GM10847 (cell line): ENCODE results near the gene PTPRCAP.
A peak's percentile ranks its signal among the peaks of the same experiment; 100 is the strongest.

Source experiments
- POLR2A ChIP-seq: IDR thresholded peaks from 2 replicates; pipeline ENCODE4 v1.6.1; 2011; ENCODE audit not compliant: insufficient read length; ENCODE audit errors: extremely low read depth

PTPRCAP gene, protein sequence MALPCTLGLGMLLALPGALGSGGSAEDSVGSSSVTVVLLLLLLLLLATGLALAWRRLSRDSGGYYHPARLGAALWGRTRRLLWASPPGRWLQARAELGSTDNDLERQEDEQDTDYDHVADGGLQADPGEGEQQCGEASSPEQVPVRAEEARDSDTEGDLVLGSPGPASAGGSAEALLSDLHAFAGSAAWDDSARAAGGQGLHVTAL

DNA sequence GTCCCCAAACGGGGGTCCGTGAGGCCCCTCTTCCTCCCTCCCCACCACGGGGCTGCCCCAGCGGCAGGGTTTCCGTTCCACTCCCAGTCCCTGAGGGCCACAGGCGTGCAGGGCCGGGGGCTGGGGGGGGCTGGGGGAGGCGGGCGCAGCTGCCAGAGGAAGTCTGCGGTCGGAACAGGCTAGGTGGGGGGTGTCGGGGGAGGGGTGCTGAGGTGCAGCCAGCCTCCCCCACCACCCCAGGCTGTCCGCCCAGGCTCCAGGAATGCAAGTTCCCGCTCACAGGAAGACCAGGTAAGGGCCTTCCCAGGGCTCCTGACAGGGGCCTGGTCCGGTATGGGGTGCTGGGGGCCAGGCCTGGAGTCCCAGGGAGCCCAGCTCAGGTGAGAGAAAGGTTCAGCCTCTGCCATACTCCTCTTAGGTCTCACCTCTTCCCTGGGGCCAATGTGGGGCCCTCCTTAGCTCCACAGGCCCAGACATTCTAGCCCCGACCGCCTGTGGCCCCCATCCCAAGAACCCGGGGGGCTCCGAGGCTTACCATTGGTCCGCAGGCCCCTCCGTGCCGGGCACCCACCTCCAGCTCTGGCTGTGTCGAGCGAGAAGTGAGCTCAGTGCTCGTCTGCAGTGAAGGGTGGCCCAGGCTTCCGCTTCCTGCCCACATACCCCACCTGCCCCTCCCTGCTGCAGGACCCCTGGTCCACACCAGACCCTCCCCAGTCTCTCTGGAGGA is at the start of gene PTPRCAP:
Gene PTPRCAP, minus strand, starts transcription at position 601 of the 727 bp plus-strand sequence. Its CDS starts 63 bp downstream, at position 538.
- peak; percentile 94 for TF ChIP-seq POLR2A

DNA sequence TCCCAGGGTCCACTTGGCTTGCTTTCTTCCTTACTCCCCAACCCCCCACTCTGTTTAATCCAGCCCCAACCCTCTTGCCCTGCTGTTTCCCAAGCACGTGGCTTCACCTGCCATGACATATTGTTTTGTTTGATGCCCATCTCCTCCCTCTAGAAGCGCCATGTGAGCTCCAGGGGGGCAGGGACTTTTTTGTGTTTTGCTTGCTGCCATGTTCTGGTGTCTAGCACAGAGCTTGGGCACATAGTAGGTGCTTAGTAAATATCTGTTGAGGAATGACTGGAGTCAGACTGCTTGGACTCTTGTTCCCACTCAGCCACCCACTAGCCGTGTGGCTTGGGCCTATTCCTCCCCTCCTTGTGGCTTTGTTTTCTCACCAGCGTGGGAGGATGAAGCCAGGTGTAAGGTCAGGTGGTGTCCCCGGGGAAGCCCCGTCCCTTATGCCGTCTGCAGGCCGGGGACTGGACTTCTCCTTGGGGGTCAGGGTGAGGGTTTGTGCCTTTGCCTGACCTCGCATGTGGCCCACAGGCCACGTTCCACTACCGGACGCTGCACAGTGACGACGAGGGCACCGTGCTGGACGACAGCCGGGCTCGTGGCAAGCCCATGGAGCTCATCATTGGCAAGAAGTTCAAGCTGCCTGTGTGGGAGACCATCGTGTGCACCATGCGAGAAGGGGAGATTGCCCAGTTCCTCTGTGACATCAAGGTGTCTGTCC is 49.2 kb upstream of the PTPRCAP start:
- no peak for TF ChIP-seq POLR2A

DNA sequence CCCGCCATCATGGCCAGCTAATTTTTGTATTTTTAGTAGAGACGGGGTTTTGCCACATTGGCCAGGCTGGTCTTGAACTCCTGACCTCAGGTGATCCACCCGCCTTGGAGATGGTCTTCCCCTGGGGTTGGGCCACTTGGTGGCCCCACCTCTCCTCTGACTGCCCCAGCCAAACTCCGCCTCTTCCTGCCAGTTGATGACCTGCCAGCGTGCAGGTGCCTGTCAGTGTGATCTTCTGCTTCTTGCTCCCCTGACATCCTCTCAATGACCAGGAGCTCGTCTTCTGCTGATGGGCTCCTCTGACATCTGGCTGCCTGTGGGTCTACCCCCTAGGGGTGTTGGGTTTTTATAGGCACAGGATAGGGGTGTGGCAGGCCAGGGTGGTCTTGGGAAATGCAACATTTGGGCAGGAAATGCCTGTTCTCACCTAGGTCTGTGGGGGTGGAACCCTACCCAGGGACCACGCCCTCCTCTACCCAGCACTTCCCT is 48.4 kb upstream of the PTPRCAP start:
- TF ChIP-seq POLR2A, result peak; percentile 48

DNA sequence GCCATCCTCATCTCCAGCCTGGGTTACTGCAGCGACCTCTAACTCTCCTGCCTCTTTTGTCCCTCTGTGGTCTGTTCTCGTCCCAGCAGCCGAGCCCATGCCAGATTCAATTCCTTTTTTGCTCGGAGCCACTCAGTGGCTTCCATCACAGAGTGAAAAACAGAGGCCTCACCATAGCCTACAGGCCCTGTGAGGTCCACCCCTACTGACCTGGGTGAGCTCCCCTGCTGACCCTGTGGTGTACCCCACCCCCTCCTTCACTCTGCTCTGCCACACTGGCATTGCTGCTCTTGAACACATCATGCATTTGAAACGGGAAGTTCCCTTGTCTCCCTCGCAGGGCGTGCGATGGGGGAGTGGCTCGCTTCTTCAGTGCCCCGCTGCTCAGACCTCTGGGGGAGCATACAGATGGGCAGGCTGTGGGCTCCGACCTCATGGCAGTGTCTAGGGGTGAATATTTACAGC is 47.4 kb upstream of the PTPRCAP start:
- peak; percentile 33 for TF ChIP-seq POLR2A

DNA sequence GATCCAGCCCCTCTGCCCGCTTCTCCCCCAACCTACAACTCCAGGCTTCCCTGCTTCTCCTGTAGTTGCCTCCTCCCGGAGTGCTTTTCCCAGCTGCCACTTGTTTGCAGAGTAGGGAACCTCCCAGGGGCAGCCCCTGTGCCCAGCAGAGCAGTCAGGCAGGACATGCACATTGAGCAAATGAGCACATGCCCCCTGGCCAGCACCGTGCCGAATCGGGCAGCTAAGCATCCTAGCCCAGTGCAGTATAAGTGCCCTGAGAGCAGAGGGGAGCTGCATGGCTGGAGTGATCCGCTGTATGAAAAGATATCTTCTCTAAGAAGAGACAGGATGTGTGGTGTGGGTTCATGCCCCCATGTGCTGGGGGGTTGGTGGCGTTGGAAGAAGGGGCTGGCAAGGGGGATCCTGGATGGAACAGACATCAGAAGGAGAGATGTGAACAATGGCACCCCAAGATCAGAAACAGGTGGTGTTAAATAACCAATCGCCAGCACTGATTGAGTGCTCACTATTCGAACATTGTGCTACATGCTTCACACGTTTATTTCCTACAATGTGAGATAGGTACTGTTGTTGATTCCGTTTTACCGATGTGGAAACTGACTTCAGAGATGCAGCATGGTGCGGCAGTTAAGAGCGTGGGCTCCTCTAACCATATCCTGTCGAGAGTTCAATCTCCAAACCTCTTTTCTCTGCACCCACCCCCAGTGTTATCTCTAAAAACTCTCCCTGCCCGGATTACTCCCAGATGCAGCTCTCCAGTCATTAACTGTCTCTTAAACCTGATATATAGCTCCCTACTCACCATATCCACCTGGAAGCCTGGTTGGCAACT is 46.6 kb upstream of the PTPRCAP start:
- no peak for TF ChIP-seq POLR2A

DNA sequence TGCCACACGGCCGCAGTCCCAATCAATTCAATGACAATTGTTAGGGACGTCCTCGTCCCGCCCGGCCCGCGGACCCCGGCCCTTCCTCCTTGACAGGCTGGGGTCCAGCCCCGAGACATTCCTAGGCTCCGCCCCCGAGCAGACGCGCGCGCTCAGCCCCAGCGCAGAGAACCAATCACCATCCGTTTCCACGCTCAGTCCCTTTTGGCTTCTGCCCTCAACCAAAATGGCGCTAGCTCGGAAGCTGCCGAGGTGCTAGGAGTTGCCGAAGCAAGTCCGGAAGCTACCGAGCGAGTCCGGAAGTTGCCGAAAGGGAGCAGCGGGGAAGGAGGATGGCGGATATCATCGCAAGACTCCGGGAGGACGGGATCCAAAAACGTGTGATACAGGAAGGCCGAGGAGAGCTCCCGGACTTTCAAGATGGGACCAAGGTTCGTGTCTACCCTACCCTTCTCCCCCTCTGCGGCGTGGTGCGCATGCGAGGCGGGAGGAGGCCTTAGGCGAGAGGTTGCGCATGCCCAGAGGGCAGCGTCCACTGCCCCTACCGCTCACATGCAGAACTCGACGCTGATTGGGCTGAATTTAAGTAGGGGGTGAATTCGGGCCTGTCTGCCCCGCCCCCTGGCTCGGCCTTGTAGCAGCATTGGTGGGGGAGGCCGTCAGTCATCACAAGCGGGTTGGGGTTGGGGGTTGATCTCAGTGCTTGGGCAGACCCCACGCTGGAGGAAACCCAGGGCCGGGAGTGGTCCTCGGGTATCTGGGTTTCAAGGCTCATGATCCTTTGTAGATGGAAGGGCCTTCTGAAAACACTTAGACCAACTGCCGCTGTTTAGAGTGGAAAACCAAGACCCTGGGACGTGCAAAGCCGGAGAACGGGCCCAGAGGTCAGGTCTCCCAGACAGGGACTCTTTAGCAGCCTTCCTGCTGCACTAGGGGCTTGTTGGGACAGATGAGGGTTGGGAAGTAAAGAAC is 45.6 kb upstream of the PTPRCAP start, which contains the start of gene AIP:
Gene AIP, plus strand, starts transcription at position 200 of the 972 bp plus-strand sequence. Its CDS starts 133 bp downstream, at position 333.
- TF ChIP-seq POLR2A, result peak; percentile 51

DNA sequence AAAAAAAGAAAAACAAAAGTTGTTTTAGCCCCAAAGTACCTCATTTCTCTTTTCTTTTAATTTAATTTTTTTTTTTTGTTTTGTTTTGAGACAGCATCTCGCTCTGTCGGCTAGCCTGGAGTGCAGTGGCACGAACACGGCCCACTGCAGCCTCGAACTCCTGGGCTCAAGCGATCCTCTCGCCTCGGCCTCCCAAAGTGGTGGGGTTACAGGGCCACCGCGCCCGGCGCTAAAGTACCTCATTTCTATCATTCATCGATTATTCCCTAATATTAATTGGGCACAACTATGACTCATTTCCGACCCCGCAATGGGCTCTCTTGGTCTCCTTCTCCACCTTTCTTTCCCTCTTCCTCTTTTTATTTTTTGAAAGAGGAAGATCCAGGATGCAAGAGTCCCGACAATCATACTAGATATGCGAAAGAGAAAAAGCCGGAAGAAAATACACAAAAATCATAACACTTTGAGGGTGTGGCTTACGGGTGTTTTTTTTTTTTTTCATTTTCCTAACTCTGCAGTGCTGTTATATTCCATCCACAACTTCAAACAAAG is 44.9 kb upstream of the PTPRCAP start:
- no peak for TF ChIP-seq POLR2A

DNA sequence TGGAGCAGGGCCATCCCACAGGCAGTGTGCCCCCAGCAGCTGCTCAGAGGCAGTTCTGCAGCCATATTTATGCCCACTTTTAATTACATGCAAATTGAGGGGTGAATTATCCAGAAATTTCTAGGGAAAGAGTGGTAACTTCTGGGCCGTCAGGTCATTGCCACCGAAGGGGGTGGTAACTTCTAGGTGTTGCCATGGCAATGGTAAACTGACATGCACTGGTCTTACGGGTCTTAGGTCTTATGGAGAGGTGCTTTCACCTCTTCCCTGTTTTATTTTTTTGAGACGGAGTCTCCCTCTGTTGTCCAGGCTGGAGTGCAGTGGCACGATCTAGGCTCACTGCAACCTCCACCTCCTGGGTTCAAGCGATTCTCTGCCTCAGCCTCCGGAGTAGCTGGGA is 35.4 kb upstream of the PTPRCAP start:
- TF ChIP-seq POLR2A, result no peak

DNA sequence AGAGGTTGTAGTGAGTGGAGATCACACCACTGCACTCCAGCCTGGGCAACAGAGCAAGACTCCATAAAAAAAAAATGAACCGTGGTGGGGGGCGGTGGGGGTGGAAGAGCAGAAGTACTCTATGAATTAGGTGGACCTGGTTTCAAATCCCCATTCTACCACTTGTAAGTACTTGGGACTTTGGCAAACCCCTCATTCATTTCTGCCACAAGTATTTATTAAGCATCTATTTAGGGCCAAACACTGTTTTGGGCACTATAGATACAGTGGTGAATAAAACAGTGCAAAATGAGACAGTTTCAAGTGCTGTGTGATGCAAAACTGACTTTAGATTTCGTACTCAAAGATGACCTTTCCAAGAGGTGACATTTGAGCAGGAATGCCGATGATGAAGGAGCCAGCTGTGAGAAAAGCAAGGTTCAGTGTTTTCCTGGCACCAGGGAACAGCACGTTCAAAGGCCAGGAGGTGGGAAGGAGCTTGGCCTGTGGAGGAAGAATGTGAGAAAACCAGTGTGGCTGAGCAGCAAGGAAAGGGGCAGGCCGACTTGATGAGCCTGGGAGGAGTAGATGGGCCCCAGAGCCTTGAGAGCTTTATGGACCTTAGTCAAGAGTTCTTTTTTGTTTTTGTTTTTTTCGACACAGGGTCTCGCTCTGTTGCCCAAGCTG is 33.0 kb upstream of the PTPRCAP start:
- TF ChIP-seq POLR2A, result no peak

DNA sequence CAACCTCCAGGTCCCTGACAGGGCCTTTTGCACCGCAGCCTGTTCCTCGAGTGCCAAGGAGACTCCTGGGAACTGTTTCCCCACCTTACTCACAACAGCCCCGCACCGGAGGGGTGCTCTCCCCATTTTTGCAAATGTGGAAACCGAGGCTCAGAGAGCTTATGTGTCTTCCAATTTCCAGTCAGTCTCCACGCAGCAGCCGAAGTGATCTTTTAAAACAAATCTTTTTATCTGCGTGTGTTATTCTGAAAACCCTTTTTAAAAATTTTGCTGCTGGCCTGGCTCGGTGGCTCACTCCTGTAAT is 32.0 kb upstream of the PTPRCAP start:
- no peak for TF ChIP-seq POLR2A

DNA sequence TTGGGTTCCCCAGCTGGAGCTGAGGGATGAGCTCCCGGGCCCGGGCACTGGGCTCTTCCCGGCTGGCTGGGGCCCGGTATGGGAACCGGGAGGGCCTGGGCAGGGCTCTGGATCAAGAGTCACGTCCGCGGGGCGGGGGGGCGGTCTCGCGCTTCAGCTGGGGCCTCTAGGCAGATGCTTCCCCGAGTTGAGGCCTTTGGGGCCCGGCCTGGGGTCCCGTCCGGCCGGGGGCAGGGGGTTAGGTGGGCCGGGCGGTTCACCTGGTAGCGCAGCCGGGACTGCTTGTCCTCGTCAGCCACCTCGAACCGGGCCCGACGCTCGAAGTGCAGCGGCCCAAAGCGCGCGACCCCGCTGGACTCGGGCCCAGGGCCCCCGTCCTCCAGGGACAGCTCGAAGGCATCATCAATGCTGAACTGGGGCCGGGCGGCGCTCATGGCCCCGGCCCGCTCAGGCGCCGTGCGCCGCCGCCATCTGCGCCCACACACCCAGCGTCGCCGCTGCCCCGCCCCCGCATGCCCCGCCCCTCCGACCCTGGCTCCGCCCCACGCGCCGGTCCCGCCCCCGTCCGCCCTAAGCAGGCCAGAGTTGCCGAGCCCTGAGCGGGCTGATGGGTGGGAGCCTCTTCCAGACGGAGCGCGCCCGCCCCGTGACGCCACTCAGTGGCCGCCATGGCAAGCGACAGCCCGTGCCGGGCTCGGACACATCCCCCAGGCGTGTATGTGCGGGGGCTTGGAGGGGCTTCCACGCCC is 31.5 kb upstream of the PTPRCAP start, which contains the start of gene TMEM134:
Gene TMEM134, minus strand, starts transcription at position 493 of the 749 bp plus-strand sequence. Its CDS starts 59 bp downstream, at position 434.
- peak; percentile 68 for TF ChIP-seq POLR2A

DNA sequence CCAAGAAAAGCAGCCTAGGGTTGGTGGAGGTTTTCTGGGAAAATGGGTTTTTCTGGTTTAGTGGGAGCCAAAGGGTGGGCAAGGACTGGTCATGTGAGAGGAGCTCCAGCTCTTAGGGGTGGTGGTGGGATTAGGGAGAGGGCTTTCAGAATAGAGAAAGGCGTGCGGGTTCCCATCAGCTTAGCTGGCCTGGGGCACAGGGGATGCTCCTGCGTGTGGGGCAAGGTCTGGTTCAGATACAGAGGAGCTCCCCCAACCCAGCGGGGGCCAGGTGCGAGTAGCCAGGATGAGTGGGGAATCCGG is 30.9 kb upstream of the PTPRCAP start:
- TF ChIP-seq POLR2A, result no peak
